ENCODE data around the gene TMCO5A. TPM values are rescaled to one million over a fixed set of nuclear protein-coding genes. Genes with fewer than 3 reads are reported as not detected.

The TMCO5A gene
- total RNA-seq, 4 donors from 2014 or later, result not detected

DNA sequence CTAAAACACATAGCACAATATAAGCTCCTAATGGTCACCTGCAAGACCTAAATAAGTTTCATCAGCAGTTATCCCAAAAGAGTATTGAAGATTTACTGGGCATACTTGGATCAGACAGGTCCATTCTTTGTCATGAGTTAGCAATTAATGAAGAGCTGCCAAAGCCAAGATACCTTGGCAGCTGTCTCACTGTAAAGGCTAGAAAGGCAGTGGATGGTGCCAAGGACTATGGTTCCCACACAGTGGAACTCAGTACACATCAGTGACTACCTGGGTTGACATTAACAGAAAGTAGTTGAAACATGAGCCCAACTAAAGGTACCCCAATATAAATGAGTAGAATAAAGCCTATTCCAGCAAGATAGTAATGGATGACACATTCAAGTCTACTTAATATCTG, 41.1 kb upstream of the TMCO5A start:
- no peak overlapping the region for H3K27ac ChIP-seq
- in situ Hi-C loops (cut with MboI; ENCODE audit: low sequenced_read_pairs in 4 of 4) (loop anchor here in 1 of 4 donors (25.0 kb wide), 1 partner anchor 1006 kb away; no protein-coding TSS in a partner anchor), intact Hi-C loops (cut with DNase I; ENCODE audit: low total_unique reads) (no loop called here)
- no peak overlapping the region for H3K4me3 ChIP-seq
- no peak for TF ChIP-seq POLR2A (IDR thresholded peaks at IDR 0.05)
- H3K4me1 ChIP-seq, result no peaks in the 10 kb centered on the region
- no peaks in the 10 kb centered on the region for H3K36me3 ChIP-seq
- no peaks in the 10 kb centered on the region for H3K27me3 ChIP-seq
- DNase-seq, result no peak
- no peaks in the 10 kb centered on the region for H3K9me3 ChIP-seq
- no peak for ATAC-seq

- TF ChIP-seq POLR2A (IDR thresholded peaks at IDR 0.05) (no peak), CTCF (IDR thresholded peaks at IDR 0.05 in 4 of 5, conservative IDR thresholded peaks at IDR 0.05 in 1 of 5) (no peak)
- Histone ChIP-seq H3K4me1 (no peaks in the 10 kb centered on the region), H3K27ac (no peak overlapping the region), H3K27me3 (peaks cover 0 to 3% (median 0%) of the 10 kb centered on the region in 3 donors), H3K9me3 (no peaks in the 10 kb centered on the region), H3K36me3 (no peaks in the 10 kb centered on the region), H3K4me3 (no peak overlapping the region)
- intact Hi-C loops (cut with DNase I; ENCODE audit: low total_unique reads) (no loop called here), in situ Hi-C loops (cut with MboI; ENCODE audit: low sequenced_read_pairs in 4 of 4) (loop anchor here in 1 of 4 donors (25.0 kb wide), 1 partner anchor 1011 kb away; no protein-coding TSS in a partner anchor)
- ATAC-seq (no peak), DNase-seq (no peak)
Measured at GRCh38 chr15:37898362-37898761, 36.1 kb upstream of the TMCO5A start.

DNA sequence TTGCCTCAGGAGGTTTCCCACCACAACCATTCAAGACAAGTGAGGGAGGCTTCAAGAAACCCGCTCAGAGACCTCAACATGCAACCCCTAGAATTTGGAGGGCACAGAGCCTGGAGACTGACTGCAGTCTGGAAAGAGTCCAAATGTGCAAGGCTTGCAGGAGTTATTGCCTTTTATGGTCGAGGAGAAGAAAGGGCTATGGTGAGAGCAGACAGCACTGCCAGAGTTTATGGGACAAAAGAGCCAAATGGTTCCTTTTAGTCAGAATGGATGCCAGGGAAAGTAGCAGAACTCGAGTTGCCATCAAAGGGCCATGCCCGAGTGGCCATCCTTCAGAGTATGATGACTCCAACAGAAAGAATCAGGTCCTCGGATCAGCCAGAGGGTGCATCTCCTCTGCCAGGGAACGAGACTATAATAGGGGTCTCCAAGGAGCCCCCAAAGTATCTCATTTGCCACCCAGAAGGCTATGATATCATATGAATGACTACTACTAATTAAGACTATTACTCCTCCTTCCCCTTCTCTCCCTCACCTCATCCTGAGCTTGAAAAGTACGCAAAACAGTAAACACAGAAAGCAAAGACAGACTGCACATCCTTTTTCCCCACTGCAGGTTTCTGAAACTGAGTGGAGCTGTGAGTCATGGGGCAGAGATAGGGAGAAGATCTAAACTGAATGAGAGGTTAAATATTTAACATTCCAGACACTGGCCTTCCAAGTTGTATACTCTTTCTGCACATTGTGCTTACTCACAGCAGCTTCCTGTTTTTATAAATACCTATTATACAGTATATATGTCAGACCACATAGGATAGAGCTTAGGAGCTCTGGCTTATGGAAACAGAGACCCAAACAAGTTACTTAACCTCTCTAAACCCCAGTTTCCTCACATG, 33.9 kb upstream of the TMCO5A start:
- H3K36me3 ChIP-seq, result no peaks in the 10 kb centered on the region
- intact Hi-C loops (cut with DNase I; ENCODE audit: low total_unique reads) (no loop called here), in situ Hi-C loops (cut with MboI; ENCODE audit: low sequenced_read_pairs in 4 of 4) (no loop called here)
- H3K4me1 ChIP-seq, result no peaks in the 10 kb centered on the region
- H3K27me3 ChIP-seq, result peaks cover 0 to 3% (median 0%) of the 10 kb centered on the region in 3 donors
- H3K4me3 ChIP-seq, result no peak overlapping the region
- DNase-seq (no peak), ATAC-seq (no peak)
- H3K27ac ChIP-seq, result no peak overlapping the region
- H3K9me3 ChIP-seq, result no peaks in the 10 kb centered on the region
- TF ChIP-seq POLR2A (IDR thresholded peaks at IDR 0.05), result no peak
- TF ChIP-seq CTCF (IDR thresholded peaks at IDR 0.05 in 4 of 5, conservative IDR thresholded peaks at IDR 0.05 in 1 of 5), result no peak

- H3K36me3 ChIP-seq, result no peaks in the 10 kb centered on the region
- no peak for TF ChIP-seq POLR2A (IDR thresholded peaks at IDR 0.05)
- TF ChIP-seq CTCF (IDR thresholded peaks at IDR 0.05 in 4 of 5, conservative IDR thresholded peaks at IDR 0.05 in 1 of 5), result no peak
- peaks cover 0 to 3% (median 0%) of the 10 kb centered on the region in 3 donors for H3K27me3 ChIP-seq
- in situ Hi-C loops (cut with MboI; ENCODE audit: low sequenced_read_pairs in 4 of 4) (no loop called here), intact Hi-C loops (cut with DNase I; ENCODE audit: low total_unique reads) (no loop called here)
- H3K4me3 ChIP-seq, result no peak overlapping the region
- H3K27ac ChIP-seq, result no peak overlapping the region
- no peaks in the 10 kb centered on the region for H3K9me3 ChIP-seq
- DNase-seq, result no peak
- no peaks in the 10 kb centered on the region for H3K4me1 ChIP-seq
- ATAC-seq, result no peak
Measured at GRCh38 chr15:37902126-37902525, 32.3 kb upstream of the TMCO5A start.

DNA sequence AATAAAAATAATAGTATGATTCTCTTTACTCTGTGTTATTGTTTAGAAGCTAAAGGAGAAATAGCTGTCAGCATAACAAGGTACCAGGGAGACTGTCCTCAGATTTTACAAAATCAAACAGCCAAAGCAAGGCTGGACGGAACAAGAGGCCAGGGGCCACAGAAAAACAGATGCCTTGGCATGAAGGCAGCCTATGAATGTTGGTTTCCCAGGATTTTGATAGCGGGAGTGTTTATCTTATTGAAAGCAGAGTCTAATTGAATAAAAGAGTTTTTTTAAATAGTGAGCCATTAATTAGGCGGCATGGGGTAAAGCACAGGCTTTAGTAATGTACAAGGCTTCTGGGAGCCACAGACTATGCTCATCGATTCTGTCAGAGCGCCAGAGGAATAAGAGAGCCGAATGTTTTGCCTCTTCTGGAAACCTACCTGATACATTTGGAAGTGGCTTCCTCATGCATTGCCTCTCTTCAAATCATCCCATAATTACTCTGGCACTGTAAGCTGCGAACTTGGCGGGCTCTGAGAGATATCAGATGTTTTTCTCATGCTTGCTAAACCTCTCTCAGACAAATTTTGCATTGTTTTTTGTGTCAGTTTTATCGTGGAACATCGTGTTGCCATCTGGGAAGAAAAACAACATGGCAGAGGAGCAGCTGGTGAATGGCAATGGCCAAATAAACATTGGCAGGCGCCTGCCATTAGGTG, 30.4 kb upstream of the TMCO5A start:
- in situ Hi-C loops (cut with MboI; ENCODE audit: low sequenced_read_pairs in 4 of 4) (no loop called here), intact Hi-C loops (cut with DNase I; ENCODE audit: low total_unique reads) (no loop called here)
- H3K4me1 ChIP-seq, result no peaks in the 10 kb centered on the region
- ATAC-seq (no peak), DNase-seq (no peak)
- TF ChIP-seq CTCF (IDR thresholded peaks at IDR 0.05 in 4 of 5, conservative IDR thresholded peaks at IDR 0.05 in 1 of 5), result no peak
- no peak for TF ChIP-seq POLR2A (IDR thresholded peaks at IDR 0.05)
- no peak overlapping the region for H3K4me3 ChIP-seq
- H3K36me3 ChIP-seq, result no peaks in the 10 kb centered on the region
- peaks cover 0 to 3% (median 0%) of the 10 kb centered on the region in 3 donors for H3K27me3 ChIP-seq
- H3K9me3 ChIP-seq, result no peaks in the 10 kb centered on the region
- H3K27ac ChIP-seq, result no peak overlapping the region
